ENCODE results near the gene DCUN1D3. TPM values are rescaled to one million over a fixed set of nuclear protein-coding genes. Genes with fewer than 3 reads are reported as not detected.

Gene DCUN1D3
- total RNA-seq, 1 experiment from 2014 or later: 10.5 TPM

- Histone ChIP-seq H3K4me3 (ENCODE audit: low read length) (no peak overlapping the region), H3K4me1 (ENCODE audit: insufficient read depth, low read length) (peaks cover 78% of the 10 kb centered on the region), H3K79me2 (ENCODE audit: low read length) (peaks cover 76% of the 10 kb centered on the region), H3F3A (ENCODE audit: low read length, unreplicated experiment) (peaks cover 10% of the 10 kb centered on the region), H4K20me1 (ENCODE audit: low read length) (peaks cover 3% of the 10 kb centered on the region; the same call in 1 of the 2 replicates), H3K36me3 (ENCODE audit: low read depth, low read length) (no peaks in the 10 kb centered on the region), H2AFZ (ENCODE audit: low read length) (no peak overlapping the region), H3K27me3 (ENCODE audit: low read length) (no peaks in the 10 kb centered on the region), H3K9ac (ENCODE audit: low read length) (no peak overlapping the region), H3K9me2 (replicated peaks; ENCODE audit: low read length) (no peaks in the 10 kb centered on the region), H3K4me2 (ENCODE audit: low read length) (peak overlapping the region; percentile 71), H3K27ac (ENCODE audit: low read length) (peak overlapping the region; percentile 82), H3K9me3 (ENCODE audit: low read length) (no peaks in the 10 kb centered on the region)
- TF ChIP-seq EZH2 (IDR thresholded peaks at IDR 0.05; ENCODE audit: low read length, unreplicated experiment) (no peak), CTCF (conservative IDR thresholded peaks at IDR 0.05; ENCODE audit: low read depth, low read length) (no peak), EZH2phosphoT487 (IDR thresholded peaks at IDR 0.05; ENCODE audit: borderline replicate concordance, low read length) (no peak)
- ChIA-PET POLR2A (ENCODE audit: unreplicated experiment) (interaction anchor here (0.5 kb wide), 1 partner anchor 178 kb away, joined by 3 read pairs; no protein-coding TSS in a partner anchor), CTCF (no interaction called here)
- intact Hi-C loops (cut with micrococcal nuclease): no loop called here
- no TSS peak for BruUV-seq (replicated peaks)
- no peak for ATAC-seq
- no peak for DNase-seq
These were observed 3.1 kb upstream of the DCUN1D3 start for GRCh38 chr16:20903116-20903898.

- Histone ChIP-seq H3K4me3 (ENCODE audit: low read length) (no peak overlapping the region), H3K9me2 (replicated peaks; ENCODE audit: low read length) (no peaks in the 10 kb centered on the region), H3K4me1 (ENCODE audit: insufficient read depth, low read length) (peaks cover 80% of the 10 kb centered on the region), H3K9me3 (ENCODE audit: low read length) (no peaks in the 10 kb centered on the region), H4K20me1 (ENCODE audit: low read length) (peaks cover 11% of the 10 kb centered on the region; the same call in 1 of the 2 replicates), H3K9ac (ENCODE audit: low read length) (no peak overlapping the region), H3F3A (ENCODE audit: low read length, unreplicated experiment) (peaks cover 10% of the 10 kb centered on the region), H2AFZ (ENCODE audit: low read length) (no peak overlapping the region), H3K27me3 (ENCODE audit: low read length) (no peaks in the 10 kb centered on the region), H3K4me2 (ENCODE audit: low read length) (peak overlapping the region; percentile 93), H3K27ac (ENCODE audit: low read length) (peak overlapping the region; percentile 97), H3K79me2 (ENCODE audit: low read length) (peaks cover 76% of the 10 kb centered on the region), H3K36me3 (ENCODE audit: low read depth, low read length) (no peaks in the 10 kb centered on the region)
- CTCF ChIA-PET: no interaction called here
- TF ChIP-seq CTCF (conservative IDR thresholded peaks at IDR 0.05; ENCODE audit: low read depth, low read length): no peak
- TF ChIP-seq EZH2 (IDR thresholded peaks at IDR 0.05; ENCODE audit: low read length, unreplicated experiment): no peak
- no peak for TF ChIP-seq EZH2phosphoT487 (IDR thresholded peaks at IDR 0.05; ENCODE audit: borderline replicate concordance, low read length)
- DNase-seq (no peak), ATAC-seq (no peak)
- BruUV-seq (replicated peaks): no TSS peak
- POLR2A ChIA-PET (ENCODE audit: unreplicated experiment): interaction anchor here (0.5 kb wide), 1 partner anchor 179 kb away, joined by 3 read pairs; no protein-coding TSS in a partner anchor
- intact Hi-C loops (cut with micrococcal nuclease): no loop called here
These were observed 2.3 kb upstream of the DCUN1D3 start for GRCh38 chr16:20902426-20902825.

Data from PC-3 (cell line).